NCI-H128 (cell line): Measurements from ENCODE around the gene OBSCN.

Experiments
- DNase-seq: peaks from one replicate; lab custom pipeline; 2025; ENCODE audit not compliant: unreplicated experiment; lab: John Stamatoyannopoulos, UW

OBSCN gene, protein sequence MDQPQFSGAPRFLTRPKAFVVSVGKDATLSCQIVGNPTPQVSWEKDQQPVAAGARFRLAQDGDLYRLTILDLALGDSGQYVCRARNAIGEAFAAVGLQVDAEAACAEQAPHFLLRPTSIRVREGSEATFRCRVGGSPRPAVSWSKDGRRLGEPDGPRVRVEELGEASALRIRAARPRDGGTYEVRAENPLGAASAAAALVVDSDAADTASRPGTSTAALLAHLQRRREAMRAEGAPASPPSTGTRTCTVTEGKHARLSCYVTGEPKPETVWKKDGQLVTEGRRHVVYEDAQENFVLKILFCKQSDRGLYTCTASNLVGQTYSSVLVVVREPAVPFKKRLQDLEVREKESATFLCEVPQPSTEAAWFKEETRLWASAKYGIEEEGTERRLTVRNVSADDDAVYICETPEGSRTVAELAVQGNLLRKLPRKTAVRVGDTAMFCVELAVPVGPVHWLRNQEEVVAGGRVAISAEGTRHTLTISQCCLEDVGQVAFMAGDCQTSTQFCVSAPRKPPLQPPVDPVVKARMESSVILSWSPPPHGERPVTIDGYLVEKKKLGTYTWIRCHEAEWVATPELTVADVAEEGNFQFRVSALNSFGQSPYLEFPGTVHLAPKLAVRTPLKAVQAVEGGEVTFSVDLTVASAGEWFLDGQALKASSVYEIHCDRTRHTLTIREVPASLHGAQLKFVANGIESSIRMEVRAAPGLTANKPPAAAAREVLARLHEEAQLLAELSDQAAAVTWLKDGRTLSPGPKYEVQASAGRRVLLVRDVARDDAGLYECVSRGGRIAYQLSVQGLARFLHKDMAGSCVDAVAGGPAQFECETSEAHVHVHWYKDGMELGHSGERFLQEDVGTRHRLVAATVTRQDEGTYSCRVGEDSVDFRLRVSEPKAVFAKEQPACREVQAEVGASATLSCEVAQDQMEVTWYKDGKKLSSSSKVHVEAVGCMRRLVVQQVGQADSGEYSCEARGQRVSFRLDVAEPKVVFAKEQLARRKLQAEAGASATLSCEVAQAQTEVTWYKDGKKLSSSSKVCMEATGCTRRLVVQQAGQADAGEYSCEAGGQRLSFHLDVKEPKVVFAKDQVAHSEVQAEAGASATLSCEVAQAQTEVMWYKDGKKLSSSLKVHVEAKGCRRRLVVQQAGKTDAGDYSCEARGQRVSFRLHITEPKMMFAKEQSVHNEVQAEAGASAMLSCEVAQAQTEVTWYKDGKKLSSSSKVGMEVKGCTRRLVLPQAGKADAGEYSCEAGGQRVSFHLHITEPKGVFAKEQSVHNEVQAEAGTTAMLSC (N-terminal part only)

DNA sequence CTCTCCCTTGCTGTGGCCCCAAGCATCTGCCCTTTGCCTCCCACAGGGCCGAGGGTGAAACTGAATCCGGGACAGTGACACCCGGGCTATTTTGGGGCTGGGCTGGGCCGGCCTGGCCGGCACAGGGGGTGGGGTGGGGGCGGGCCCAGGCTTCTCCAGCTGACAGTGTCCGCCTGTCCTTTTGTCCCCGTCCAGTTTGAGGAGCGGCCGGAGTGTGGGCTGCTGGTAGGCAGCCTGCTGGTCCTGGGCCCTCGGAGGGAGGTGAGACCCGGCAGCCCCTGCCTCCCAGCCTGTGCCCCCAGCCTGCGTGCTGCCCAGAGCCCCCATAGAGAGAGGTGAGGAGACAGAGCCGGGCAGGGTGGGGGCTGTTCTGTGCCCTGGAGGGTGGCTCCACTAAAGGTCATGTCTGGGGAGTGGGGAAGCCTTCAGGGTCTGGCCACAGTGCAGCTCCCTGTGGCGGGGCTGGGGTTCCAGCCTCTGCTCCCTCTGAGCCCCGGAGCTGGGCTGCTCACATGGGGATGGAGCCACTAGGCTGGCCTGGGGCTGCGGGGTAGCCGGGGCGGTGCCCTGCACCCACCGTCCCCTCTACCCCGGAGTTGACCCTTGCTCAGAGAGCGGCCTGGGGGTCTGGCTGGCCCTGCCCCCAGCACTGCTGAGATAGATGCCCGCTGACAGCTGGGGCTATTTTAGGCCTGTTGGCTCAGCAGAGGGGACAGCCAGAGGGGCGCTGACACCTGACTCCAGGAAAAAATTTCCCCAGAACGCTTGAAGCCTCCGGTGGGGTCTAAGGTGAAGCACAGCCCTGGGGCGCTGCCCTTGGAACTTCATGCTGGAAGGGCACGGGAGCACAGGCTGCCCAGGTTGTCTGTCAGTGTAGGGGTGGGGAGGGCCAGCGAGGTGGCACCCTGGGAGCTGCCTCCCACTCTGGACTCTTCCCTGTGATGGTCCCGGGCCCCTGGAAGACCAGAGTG is at the start of gene OBSCN:
Gene OBSCN, plus strand, starts transcription at position 194 of the 971 bp plus-strand sequence. CDS start 3,740 bp downstream, outside the sequence.
- no peak for DNase-seq

DNA sequence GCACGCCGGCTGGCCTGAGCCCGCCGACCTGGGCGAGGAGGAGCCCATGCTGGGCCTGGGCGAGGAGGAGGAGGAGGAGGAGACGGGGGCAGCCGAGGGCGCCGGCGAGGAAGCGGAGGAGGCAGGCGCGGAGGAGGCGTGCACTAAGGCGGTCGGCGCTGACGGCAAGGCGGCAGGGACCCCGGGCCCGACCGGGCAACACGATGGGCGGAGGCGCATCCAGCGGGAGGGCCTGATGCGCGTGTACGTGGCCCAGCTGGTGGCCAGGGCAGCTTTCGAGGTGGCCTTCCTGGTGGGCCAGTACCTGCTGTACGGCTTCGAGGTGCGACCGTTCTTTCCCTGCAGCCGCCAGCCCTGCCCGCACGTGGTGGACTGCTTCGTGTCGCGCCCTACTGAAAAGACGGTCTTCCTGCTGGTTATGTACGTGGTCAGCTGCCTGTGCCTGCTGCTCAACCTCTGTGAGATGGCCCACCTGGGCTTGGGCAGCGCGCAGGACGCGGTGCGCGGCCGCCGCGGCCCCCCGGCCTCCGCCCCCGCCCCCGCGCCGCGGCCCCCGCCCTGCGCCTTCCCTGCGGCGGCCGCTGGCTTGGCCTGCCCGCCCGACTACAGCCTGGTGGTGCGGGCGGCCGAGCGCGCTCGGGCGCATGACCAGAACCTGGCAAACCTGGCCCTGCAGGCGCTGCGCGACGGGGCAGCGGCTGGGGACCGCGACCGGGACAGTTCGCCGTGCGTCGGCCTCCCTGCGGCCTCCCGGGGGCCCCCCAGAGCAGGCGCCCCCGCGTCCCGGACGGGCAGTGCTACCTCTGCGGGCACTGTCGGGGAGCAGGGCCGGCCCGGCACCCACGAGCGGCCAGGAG is 49.5 kb upstream of the OBSCN start:
- no peak for DNase-seq

DNA sequence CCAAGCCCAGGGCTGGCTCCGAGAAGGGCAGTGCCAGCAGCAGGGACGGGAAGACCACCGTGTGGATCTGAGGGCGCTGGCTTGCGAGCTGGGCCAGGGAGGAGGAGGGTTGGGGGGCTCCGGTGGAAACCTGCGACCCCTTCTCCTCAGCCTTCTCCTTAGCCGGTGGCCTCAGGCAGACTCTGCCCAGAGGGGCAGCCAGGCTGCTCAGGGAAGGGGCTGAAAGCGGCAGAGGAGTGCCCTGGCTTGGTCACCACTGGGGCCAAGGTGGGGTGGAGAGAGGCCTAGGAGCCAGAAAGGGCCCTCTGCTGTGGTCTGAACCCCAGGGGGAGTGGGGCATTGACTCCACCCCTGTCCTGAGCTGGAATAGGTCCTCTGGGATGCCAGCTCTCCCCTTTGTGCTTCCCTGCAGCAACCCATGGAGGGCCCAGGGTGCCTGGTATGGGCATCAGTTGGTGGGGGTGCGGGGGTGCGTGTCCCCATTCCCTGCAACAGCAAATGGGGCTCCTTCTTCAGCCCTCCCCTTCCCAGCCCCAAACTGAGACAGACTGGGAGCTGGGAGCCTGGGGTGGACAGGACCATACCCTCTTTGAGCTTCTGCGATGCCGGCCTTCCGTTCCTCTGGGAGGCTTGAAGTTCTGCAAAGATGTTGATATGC is 48.7 kb upstream of the OBSCN start:
- no peak for DNase-seq

DNA sequence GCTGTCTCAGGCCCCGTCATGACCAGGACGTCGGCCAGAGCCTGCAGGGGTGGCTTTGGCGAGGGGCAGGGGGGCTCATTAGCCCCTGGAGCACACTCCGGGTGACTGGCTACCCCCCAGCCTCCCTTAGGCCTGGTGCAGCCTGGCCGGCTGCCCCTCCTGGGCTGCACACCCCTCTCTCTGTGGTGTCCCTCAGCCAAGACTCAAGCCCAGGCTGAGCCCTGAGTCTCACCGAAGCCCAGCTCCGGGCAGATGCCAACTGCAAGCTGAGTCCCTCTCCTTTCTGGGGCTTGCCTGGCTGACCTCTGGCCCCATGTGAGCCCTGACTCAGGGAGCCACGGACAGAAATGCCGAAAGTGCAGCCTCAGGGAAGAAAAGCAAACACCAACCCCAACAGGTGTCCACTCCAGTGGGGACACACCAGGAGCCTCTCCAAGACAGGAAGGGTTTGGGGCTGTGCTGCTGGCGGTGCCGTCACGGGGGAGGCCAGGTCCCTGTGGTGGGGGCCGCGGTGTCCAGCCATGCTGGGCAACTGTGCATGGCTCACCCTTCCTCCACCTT is 47.6 kb upstream of the OBSCN start:
- no peak for DNase-seq

DNA sequence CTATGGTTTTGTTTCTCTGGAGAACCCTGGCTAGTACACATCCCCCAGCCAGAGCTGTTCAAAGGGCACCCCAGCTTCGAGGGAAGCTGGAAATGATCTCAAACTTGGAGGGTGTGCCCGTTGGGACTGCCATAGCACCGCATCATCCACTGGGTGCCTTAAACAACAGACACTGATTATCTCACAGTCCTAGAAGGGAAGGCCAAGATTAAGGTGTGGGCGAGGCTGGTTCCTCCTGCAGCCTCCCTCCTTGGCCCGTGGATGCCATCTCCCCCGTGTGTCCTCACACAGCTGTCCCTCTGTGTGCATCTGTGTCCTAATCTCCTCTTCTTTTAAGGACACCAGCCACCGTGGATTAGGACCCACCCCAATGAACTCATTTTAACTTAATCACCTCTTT is 46.5 kb upstream of the OBSCN start:
- DNase-seq = no peak

DNA sequence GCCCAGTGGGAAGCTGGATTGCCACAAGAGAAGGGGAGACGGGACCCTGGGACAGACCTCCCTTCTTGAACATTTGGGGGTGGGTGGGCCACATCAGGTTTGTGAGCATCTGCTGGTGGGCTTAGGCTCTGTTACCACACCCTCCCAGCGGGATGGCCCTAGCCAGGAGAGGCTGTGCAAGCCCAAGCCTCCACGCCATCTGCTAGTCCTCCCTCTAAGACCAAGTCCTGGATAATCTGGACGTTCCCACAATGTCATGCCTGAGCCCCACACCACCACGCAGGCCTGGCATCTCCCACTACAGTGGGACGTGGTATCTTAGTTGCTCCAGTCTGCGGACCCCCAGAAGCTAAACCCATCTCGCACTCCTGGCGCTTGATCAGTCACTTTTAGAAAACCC is 46.0 kb upstream of the OBSCN start:
- no peak for DNase-seq

DNA sequence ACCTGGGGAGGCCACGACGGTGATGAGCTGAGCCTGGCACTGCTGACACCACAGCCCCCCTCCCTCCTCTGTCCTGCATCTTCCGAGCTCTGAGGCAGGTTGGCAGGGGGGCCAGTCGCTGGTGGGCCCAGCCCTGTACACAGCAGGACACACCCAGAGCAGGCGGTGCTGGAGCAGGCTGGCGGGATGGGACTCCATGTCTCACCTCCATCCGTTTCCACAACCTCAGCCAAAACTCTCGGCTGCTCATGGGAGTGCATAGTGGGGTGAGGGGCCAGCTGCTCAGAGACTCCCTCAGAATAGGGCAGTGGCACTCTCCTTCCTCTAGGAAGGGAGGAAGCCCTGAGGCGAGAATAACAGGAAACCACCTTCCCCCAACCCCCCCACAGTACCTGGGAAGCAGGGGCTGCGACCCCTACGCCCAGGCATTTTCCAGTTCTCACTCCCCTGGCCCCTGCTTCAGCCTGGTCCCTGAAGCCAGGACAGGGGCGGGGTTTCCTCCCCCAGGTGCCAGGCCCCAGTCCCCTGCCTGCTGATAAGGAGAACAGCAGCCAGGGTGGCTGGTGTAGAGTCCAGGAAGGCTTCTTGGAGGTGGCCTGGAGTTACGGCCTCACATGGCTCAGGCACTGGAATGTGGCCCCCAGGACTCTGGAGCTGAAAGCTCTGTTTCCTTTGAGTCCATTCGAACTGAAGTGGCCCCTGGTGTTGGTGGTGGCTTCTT is 45.4 kb upstream of the OBSCN start:
- no peak for DNase-seq

DNA sequence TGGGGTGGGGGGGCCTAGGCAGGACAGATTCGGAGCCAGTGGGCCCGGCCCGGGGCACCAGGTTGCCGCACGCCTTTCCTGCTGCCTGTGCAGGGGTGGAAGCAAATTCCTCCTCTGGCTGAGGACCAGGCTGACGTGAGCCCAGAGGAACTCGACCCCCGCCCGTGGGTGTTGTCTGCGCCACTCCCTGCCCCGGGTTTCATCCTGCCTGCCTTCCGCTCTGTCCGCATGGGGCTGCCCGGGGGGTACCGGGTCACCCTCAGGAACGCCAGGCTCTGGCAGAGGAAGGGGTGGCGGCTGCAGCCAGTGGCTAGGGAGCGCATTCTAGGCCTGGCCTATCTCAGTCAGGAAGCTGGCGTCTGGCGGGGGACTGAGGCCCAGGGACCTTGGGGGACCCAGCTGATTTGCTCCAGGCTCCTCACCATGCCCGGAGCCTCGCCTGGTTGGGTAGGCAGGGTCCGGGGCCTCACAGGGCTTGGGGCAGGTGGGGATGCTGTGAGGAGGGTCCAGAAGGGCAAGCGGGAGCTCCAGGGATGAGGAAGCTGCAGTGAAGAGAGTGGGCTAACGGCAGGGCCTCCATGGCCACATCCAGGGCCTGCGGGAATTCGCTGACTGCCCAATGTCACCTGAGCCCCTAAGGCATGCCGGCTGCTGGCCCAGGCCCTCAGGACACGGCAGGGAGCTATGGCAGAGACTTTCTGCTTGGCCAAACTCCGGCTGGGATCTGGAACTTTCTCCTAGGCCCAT is 44.7 kb upstream of the OBSCN start:
- no peak for DNase-seq

DNA sequence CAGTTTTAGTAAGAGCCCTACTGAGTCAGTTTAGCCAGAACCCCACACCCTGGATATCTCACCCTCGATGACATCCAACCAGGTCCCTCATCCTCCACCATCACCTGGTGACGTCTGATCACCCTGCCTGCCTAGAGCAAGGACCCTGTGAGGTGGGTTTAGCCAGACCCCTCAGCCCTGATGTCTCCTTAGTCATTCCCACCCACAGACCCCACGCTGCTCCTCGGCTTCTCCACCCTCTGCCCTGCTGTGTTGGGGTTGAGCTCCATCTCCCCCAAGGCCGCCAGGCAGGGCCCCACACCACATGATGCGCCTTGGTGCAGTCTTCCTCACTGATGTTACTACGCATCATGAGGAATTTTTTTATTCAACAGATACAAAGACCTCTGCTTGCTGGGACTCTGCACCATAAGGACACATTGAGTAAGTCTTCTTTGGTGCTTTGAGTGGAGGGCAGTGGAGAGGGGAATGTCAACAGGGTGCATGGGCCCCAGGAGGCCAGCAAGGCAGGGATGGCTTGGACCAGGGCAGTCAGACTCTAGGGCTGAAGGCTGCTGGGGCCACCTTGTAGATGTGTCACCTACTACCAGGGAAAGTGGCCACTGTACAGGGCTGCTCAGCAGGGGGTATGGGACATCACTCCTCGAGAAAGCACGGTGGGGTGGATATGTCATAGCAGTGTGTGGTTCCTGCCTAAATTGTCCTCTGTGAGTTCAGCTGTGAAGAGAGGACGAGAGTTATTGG is 43.9 kb upstream of the OBSCN start:
- no peak for DNase-seq

DNA sequence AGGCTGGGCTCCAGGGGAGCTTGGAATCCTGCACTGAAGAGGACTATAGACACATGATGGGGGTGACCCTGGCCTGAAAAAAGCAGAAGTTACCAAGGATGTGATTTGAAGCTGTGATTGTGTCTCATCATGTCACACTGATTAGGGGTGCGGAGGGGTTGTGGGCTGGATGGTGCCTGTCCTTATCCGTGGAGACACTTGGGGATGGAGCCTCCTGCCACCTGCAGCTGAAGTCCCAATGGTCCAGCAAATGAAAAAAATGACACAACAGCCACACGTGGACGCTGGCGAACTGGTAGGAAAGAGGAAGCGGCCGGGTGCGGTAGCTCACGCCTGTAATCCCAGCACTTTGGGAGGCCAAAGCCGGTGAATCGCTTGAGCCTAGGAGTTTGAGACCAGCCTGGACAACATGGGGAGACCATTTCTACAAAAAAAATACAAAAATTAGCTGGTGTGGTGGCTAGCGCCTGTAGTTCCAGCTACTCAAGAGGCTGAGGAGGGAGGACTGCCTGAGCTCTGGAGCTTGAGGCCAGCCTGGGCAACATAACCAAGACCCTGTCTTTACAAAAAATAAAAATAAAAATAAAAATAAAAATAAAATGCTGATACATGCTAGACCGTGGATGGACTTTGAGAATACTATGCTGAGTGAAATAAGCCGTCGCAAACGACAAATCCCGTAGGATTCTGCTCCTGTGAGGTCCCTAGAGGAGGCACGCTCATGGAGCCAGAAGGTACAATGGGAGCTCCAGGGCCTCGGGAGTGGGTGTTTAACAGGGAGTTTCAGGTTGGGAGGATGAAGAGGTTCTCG is 43.1 kb upstream of the OBSCN start:
- DNase-seq = no peak

DNA sequence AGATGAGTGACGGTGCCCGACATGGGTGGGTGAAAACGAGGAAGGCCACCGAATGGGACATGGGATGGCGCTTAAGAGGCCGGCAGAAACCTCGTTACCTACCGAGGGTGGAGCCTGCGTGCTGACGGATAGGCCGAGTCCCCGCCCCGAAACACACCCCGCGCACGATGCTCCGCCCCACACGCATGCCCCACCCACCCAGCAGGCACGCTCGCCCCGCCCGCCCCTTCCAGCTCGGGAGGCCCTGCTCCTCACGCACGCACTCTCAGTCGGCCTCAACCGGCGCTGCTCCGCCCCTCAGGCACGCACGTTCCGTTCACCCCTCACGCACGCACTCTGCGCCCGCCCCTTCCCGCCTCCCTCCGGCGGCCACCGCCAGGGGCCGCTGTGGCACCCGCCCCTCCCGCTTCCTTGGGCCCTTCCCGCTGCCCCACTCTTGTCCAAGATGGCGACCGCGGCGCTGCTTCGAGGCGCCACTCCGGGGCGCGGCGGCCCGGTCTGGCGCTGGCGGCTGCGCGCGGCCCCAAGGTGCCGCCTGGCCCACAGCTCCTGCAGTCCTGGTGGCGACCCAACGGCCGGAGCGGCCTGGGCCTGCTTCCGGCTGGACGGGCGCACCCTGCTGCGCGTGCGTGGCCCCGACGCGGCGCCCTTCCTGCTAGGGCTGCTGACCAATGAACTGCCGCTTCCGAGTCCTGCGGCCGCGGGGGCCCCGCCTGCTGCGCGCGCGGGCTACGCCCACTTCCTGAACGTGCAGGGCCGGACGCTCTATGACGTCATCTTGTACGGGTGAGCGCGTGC is 42.3 kb upstream of the OBSCN start, which contains the start of gene IBA57:
Gene IBA57, plus strand, starts transcription at position 433 of the 798 bp plus-strand sequence. Its CDS starts 13 bp downstream, at position 446.
- DNase-seq = peak; percentile 95

DNA sequence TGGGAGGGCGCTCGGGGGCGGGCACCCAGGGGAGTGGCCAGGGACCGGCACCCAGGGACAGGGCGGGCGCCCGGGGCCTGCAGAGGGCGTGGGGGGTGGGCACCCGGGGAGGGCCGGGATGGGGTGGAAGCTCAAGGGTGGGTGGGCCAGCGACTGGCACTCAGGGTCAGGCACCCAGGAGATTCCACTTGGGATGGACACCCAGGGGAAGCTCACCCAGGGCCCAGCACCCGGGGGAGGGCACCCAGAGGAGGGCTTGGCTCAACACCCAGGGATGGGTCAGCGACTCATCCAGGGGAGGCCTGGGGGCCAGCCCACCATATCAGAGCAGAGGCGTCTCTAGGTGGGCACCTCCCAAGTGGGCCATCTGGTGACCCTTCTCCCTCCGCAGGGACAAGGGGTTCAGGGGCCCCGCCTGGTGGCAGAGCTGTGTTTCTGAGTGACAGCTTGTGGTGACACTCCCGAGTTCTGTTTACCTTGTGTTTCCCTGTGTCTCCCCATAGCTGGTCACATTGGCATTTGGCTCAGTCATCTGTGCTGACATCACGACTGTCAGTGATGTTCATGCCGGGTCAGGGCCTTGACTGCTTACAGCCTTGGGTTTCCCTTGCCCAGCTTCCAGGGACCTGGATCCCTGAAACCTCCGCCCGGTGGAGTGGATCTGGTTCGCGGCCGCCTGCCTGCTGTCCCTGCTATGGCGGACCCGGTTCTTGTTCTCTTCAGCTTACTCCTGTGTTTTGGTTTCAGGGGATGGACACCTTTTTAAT is 41.5 kb upstream of the OBSCN start:
- DNase-seq = peak; percentile 25

DNA sequence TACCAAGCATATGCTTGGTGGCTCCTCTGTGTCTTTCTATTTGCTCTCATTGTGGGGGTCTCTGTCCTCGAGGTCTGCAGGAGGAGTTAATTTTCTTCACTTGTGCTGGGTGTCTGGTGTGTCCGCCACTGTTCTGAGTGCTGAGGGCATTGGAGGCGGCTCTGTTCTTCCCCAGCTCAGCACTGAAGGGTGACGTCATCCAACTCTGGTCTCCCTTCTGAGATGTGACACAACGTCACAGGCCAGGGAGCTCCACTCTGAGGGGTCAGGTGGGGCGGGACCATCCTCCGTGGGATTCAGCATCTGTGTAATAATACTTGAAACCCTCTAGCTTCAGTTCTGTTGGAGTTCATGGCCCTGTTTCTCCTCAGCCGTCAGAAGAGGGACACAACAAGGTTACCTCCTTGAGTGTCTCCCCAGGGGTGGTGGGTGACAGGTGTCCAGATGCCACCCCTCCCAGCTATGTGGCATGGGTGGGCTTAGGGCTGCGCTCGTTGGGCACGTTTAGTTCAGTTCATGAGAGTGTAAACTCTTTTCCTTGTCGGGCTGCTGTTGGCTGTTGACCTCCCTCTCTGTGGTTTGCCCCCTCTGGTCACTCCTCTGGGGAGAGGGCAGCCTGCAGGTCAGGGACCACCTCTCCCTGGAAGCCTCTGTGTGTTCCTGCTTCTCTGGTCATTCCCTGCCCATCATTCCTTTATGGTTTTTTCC is 39.1 kb upstream of the OBSCN start:
- DNase-seq = no peak
